Keratinocyte (primary cell): ENCODE measurements around the gene RAVER1. TPM values are rescaled to one million over a fixed set of nuclear protein-coding genes. Genes with fewer than 3 reads are reported as not detected.

Experiments used
- DNase-seq: peaks from one replicate; pipeline ENCODE4 v3.0.0-alpha.2; 2011; ENCODE audit warnings: low read depth, missing footprints, low spot score
- FAIRE-seq: peaks from 2 replicates; lab custom pipeline; 2011; peaks lifted over from hg19 to GRCh38; lab: Jason Lieb, UNC
- H2AFZ ChIP-seq: 2 replicates; pipeline ENCODE4 v1.6.0; 2012; ENCODE audit warnings: low read length, control low read depth, inconsistent platforms; ENCODE audit not compliant: control insufficient read depth
- H3K27ac ChIP-seq: 2 replicates; pipeline ENCODE4 v1.5.1; 2011; ENCODE audit warnings: low read length; ENCODE audit not compliant: control insufficient read depth, insufficient read depth
- H3K27me3 ChIP-seq: 3 replicates; pipeline ENCODE4 v1.6.0; 2011; ENCODE audit warnings: low read length; ENCODE audit not compliant: control insufficient read depth, insufficient read depth; ENCODE audit errors: extremely low read depth
- H3K36me3 ChIP-seq, 2 experiments: 2 replicates in 1 of 2; 3 replicates in 1 of 2; pipeline ENCODE4 v1.5.1; 2011; ENCODE audit warnings: low read length in 2 of 2, mild to moderate bottlenecking in 1 of 2; ENCODE audit not compliant: control insufficient read depth in 2 of 2, insufficient read depth in 2 of 2; ENCODE audit errors: extremely low read depth in 1 of 2
- H3K4me1 ChIP-seq: 3 replicates; pipeline ENCODE4 v1.5.1; 2011; ENCODE audit warnings: low read length; ENCODE audit not compliant: control insufficient read depth, insufficient read depth; ENCODE audit errors: extremely low read depth
- H3K4me2 ChIP-seq: 3 replicates; pipeline ENCODE4 v1.6.0; 2011; ENCODE audit warnings: low read depth, low read length; ENCODE audit not compliant: control insufficient read depth, insufficient read depth; ENCODE audit errors: extremely low read depth
- H3K4me3 ChIP-seq, 3 experiments: fragments of 200-600 bp in 1 of 3; sonication (generic) in 1 of 3; 2 replicates in 2 of 3; 3 replicates in 1 of 3; pipeline ENCODE4 v1.5.1; 2011 to 2016; ENCODE audit warnings: low read length in 3 of 3, mild to moderate bottlenecking in 3 of 3, control low read depth in 2 of 3, inconsistent platforms in 1 of 3, low read depth in 1 of 3, mixed read lengths in 1 of 3, mixed run types in 1 of 3, moderate library complexity in 1 of 3; ENCODE audit not compliant: control insufficient read depth in 2 of 3, insufficient read depth in 2 of 3; ENCODE audit errors: extremely low read depth in 1 of 3
- H3K79me2 ChIP-seq: 2 replicates; pipeline ENCODE4 v1.6.0; 2012; ENCODE audit warnings: low read length; ENCODE audit not compliant: control insufficient read depth, insufficient read depth
- H3K9ac ChIP-seq: 3 replicates; pipeline ENCODE4 v1.6.0; 2011; ENCODE audit warnings: low read length; ENCODE audit not compliant: control insufficient read depth, insufficient read depth; ENCODE audit errors: extremely low read depth
- H3K9me1 ChIP-seq: 3 replicates; pipeline ENCODE4 v1.6.0; 2011; ENCODE audit warnings: low read length; ENCODE audit not compliant: control insufficient read depth, insufficient read depth; ENCODE audit errors: extremely low read depth
- H3K9me3 ChIP-seq: 2 replicates; pipeline ENCODE4 v1.5.1; 2012; ENCODE audit warnings: low read depth, low read length; ENCODE audit not compliant: control insufficient read depth
- H4K20me1 ChIP-seq: 3 replicates; pipeline ENCODE4 v1.6.0; 2011; ENCODE audit warnings: low read length; ENCODE audit not compliant: control insufficient read depth, insufficient read depth; ENCODE audit errors: extremely low read depth
- CTCF ChIP-seq, 3 experiments: IDR thresholded peaks in 1 of 3; conservative IDR thresholded peaks in 1 of 3; optimal IDR thresholded peaks in 1 of 3; 2 replicates in 2 of 3; 3 replicates in 1 of 3; pipeline versions ENCODE3 to v1.5.1; 2011; ENCODE audit warnings: low read length in 3 of 3, mild to moderate bottlenecking in 3 of 3, moderate library complexity in 2 of 3, control low read depth in 1 of 3, inconsistent platforms in 1 of 3; ENCODE audit not compliant: insufficient read depth in 2 of 3; ENCODE audit errors: extremely low read depth in 1 of 3
- EZH2 ChIP-seq: IDR thresholded peaks from one replicate; pipeline ENCODE4 v1.6.1; 2012; ENCODE audit warnings: inconsistent platforms, mild to moderate bottlenecking, low read length, moderate library complexity
- dilution Hi-C: fragments of 300-500 bp; cut with MboI; formaldehyde crosslinking; loops from one replicate; pipeline ENCODE4 v1.7.0; 2020; ENCODE audit warnings: low sequenced_read_pairs; ENCODE audit not compliant: extremely low pct_ligation_motif_present
- polyA plus RNA-seq, 5 experiments: library from polyadenylated mRNA; depleted of rRNA in 3 of 5; stranded (reverse) in 3 of 5; stranded (forward) in 1 of 5; unstranded in 1 of 5; fragments of >200 nt; gene quantifications; 1 replicate in 1 of 5; 2 replicates in 3 of 5; 3 replicates in 1 of 5; pipeline versions ENCODE4 v1.2.1 to v1.2.3, GENCODE V29; 2011 to 2012; ENCODE audit warnings: missing spikeins in 2 of 5, low read depth in 1 of 5, low replicate concordance in 1 of 5

RAVER1 gene
- polyA plus RNA-seq, 1 donor (not counting 4 experiments of a cell fraction or from before 2014, with no cell fraction given): 0.84 TPM

GRCh38 chr19:10361569-10362011 is 28.3 kb upstream of the RAVER1 start:
- H3K4me1 ChIP-seq: no peaks in the 10 kb centered on the region
- peaks cover 9 to 21% of the 10 kb centered on the region in 2 experiments for H3K36me3 ChIP-seq
- DNase-seq (no peak), FAIRE-seq (no peak)
- dilution Hi-C loops: no loop called here
- H2AFZ ChIP-seq: no peak overlapping the region
- peaks cover 3% of the 10 kb centered on the region for H3K9me1 ChIP-seq
- no peak overlapping the region for H3K4me2 ChIP-seq
- no peak overlapping the region for H3K4me3 ChIP-seq
- H3K79me2 ChIP-seq: no peaks in the 10 kb centered on the region
- TF ChIP-seq CTCF (optimal IDR thresholded peaks at IDR 0.05 in 1 of 3, IDR thresholded peaks at IDR 0.05 in 1 of 3, conservative IDR thresholded peaks at IDR 0.05 in 1 of 3; ENCODE audit: extremely low read depth in 1 of 3, insufficient read depth in 2 of 3, low read length in 3 of 3) (no peak), EZH2 (no peak)
- no peak overlapping the region for H3K9ac ChIP-seq
- H3K9me3 ChIP-seq: no peaks in the 10 kb centered on the region
- H3K27ac ChIP-seq: no peak overlapping the region
- H3K27me3 ChIP-seq: no peaks in the 10 kb centered on the region
- H4K20me1 ChIP-seq: peaks cover 5% of the 10 kb centered on the region

GRCh38 chr19:10356431-10356830 is 23.1 kb upstream of the RAVER1 start:
- H2AFZ ChIP-seq: no peak overlapping the region
- no peaks in the 10 kb centered on the region for H3K27me3 ChIP-seq
- no peak for DNase-seq
- no peak for TF ChIP-seq CTCF (optimal IDR thresholded peaks at IDR 0.05 in 1 of 3, IDR thresholded peaks at IDR 0.05 in 1 of 3, conservative IDR thresholded peaks at IDR 0.05 in 1 of 3; ENCODE audit: extremely low read depth in 1 of 3, insufficient read depth in 2 of 3, low read length in 3 of 3)
- no peaks in the 10 kb centered on the region for H4K20me1 ChIP-seq
- H3K79me2 ChIP-seq: no peaks in the 10 kb centered on the region
- H3K36me3 ChIP-seq: peaks cover 4 to 25% of the 10 kb centered on the region in 2 experiments
- dilution Hi-C loops: no loop called here
- no peak overlapping the region for H3K9ac ChIP-seq
- no peaks in the 10 kb centered on the region for H3K9me1 ChIP-seq
- H3K4me3 ChIP-seq: no peak overlapping the region
- no peak for FAIRE-seq
- H3K4me1 ChIP-seq: no peaks in the 10 kb centered on the region
- H3K27ac ChIP-seq: no peak overlapping the region
- no peaks in the 10 kb centered on the region for H3K9me3 ChIP-seq
- H3K4me2 ChIP-seq: no peak overlapping the region
